ENCODE results near the gene TRPC3. TPM values are rescaled to one million over a fixed set of nuclear protein-coding genes. Genes with fewer than 3 reads are reported as not detected.

The TRPC3 gene
- total RNA-seq, 1 donor from 2014 or later = 0.07 TPM

- peaks cover 13% of the 10 kb centered on the region for H3K36me3 Mint-ChIP-seq (ENCODE audit: low read depth, unreplicated experiment)
- H3K9me3 ChIP-seq (ENCODE audit: insufficient read depth, low read depth, low read length) = no peaks in the 10 kb centered on the region
- H3K79me2 ChIP-seq (ENCODE audit: insufficient read depth, low read length) = peaks cover 6% of the 10 kb centered on the region
- no peaks in the 10 kb centered on the region for H3K4me1 Mint-ChIP-seq (ENCODE audit: low read depth, unreplicated experiment)
- peaks cover 2% of the 10 kb centered on the region for H3K4me1 ChIP-seq (ENCODE audit: insufficient read depth, low read length)
- no peak overlapping the region for H3K27ac ChIP-seq (ENCODE audit: low read depth, low read length)
- no peak for DNase-seq (ENCODE audit: low read depth)
- H3K27ac Mint-ChIP-seq (ENCODE audit: unreplicated experiment) = no peak overlapping the region
- H3K36me3 ChIP-seq (ENCODE audit: insufficient read depth, low read length) = peaks cover 24% of the 10 kb centered on the region
- no peak overlapping the region for H2AFZ ChIP-seq (ENCODE audit: low read depth, low read length)
- H3K4me2 ChIP-seq (ENCODE audit: low read length) = no peak overlapping the region
- TF ChIP-seq EZH2 (IDR thresholded peaks at IDR 0.05; ENCODE audit: insufficient read depth, low read length) = no peak
- TF ChIP-seq CTCF (IDR thresholded peaks at IDR 0.05; ENCODE audit: insufficient read depth, low read depth, low read length) = no peak
- H3K4me3 ChIP-seq (ENCODE audit: insufficient read depth, low read depth, low read length) = no peak overlapping the region
- no peaks in the 10 kb centered on the region for H3K27me3 Mint-ChIP-seq (ENCODE audit: low read depth, unreplicated experiment)
- H4K20me1 ChIP-seq (ENCODE audit: insufficient read depth, low read length) = no peaks in the 10 kb centered on the region
- no peaks in the 10 kb centered on the region for H3K27me3 ChIP-seq (ENCODE audit: insufficient read depth, low read length)
- FAIRE-seq = no peak
- H3K4me3 Mint-ChIP-seq (ENCODE audit: unreplicated experiment) = no peak overlapping the region
- H3K9me3 Mint-ChIP-seq (ENCODE audit: unreplicated experiment) = no peaks in the 10 kb centered on the region
- H3K9ac ChIP-seq (ENCODE audit: low read length) = no peak overlapping the region
Observed at GRCh38 chr4:121863799-121864198, 88.1 kb downstream of the TRPC3 start.

GRCh38 chr4:121861426-121861825, 90.4 kb downstream of the TRPC3 start:
- Histone ChIP-seq H3K4me3 (ENCODE audit: insufficient read depth, low read depth, low read length) (no peak overlapping the region), H4K20me1 (ENCODE audit: insufficient read depth, low read length) (no peaks in the 10 kb centered on the region), H2AFZ (ENCODE audit: low read depth, low read length) (no peak overlapping the region), H3K79me2 (ENCODE audit: insufficient read depth, low read length) (no peaks in the 10 kb centered on the region), H3K9me3 (ENCODE audit: insufficient read depth, low read depth, low read length) (no peaks in the 10 kb centered on the region), H3K36me3 (ENCODE audit: insufficient read depth, low read length) (peaks cover 23% of the 10 kb centered on the region), H3K9ac (ENCODE audit: low read length) (no peak overlapping the region), H3K4me1 (ENCODE audit: insufficient read depth, low read length) (no peaks in the 10 kb centered on the region), H3K4me2 (ENCODE audit: low read length) (no peak overlapping the region), H3K27me3 (ENCODE audit: insufficient read depth, low read length) (no peaks in the 10 kb centered on the region), H3K27ac (ENCODE audit: low read depth, low read length) (no peak overlapping the region)
- H3K9me3 Mint-ChIP-seq (ENCODE audit: unreplicated experiment) = no peaks in the 10 kb centered on the region
- no peaks in the 10 kb centered on the region for H3K27me3 Mint-ChIP-seq (ENCODE audit: low read depth, unreplicated experiment)
- no peak for DNase-seq (ENCODE audit: low read depth)
- TF ChIP-seq EZH2 (IDR thresholded peaks at IDR 0.05; ENCODE audit: insufficient read depth, low read length) (no peak), CTCF (IDR thresholded peaks at IDR 0.05; ENCODE audit: insufficient read depth, low read depth, low read length) (no peak)
- H3K4me3 Mint-ChIP-seq (ENCODE audit: unreplicated experiment) = no peak overlapping the region
- no peak overlapping the region for H3K27ac Mint-ChIP-seq (ENCODE audit: unreplicated experiment)
- peaks cover 11% of the 10 kb centered on the region for H3K36me3 Mint-ChIP-seq (ENCODE audit: low read depth, unreplicated experiment)
- no peak for FAIRE-seq
- no peaks in the 10 kb centered on the region for H3K4me1 Mint-ChIP-seq (ENCODE audit: low read depth, unreplicated experiment)

- H3K27me3 Mint-ChIP-seq (ENCODE audit: low read depth, unreplicated experiment) = no peaks in the 10 kb centered on the region
Observed at GRCh38 chr4:121860121-121860520, 91.7 kb downstream of the TRPC3 start.

More at GRCh38 chr4:121860121-121860520, 91.7 kb downstream of the TRPC3 start:
- FAIRE-seq (no peak), DNase-seq (ENCODE audit: low read depth) (no peak)
- Histone ChIP-seq H3K27ac (ENCODE audit: low read depth, low read length) (no peak overlapping the region), H2AFZ (ENCODE audit: low read depth, low read length) (no peak overlapping the region), H3K4me1 (ENCODE audit: insufficient read depth, low read length) (no peaks in the 10 kb centered on the region), H4K20me1 (ENCODE audit: insufficient read depth, low read length) (no peaks in the 10 kb centered on the region), H3K36me3 (ENCODE audit: insufficient read depth, low read length) (peaks cover 22% of the 10 kb centered on the region), H3K9me3 (ENCODE audit: insufficient read depth, low read depth, low read length) (no peaks in the 10 kb centered on the region), H3K4me2 (ENCODE audit: low read length) (no peak overlapping the region), H3K9ac (ENCODE audit: low read length) (no peak overlapping the region), H3K27me3 (ENCODE audit: insufficient read depth, low read length) (no peaks in the 10 kb centered on the region), H3K4me3 (ENCODE audit: insufficient read depth, low read depth, low read length) (no peak overlapping the region), H3K79me2 (ENCODE audit: insufficient read depth, low read length) (no peaks in the 10 kb centered on the region)
- Mint-ChIP-seq H3K27ac (ENCODE audit: unreplicated experiment) (no peak overlapping the region), H3K36me3 (ENCODE audit: low read depth, unreplicated experiment) (peaks cover 6% of the 10 kb centered on the region), H3K9me3 (ENCODE audit: unreplicated experiment) (no peaks in the 10 kb centered on the region), H3K4me3 (ENCODE audit: unreplicated experiment) (no peak overlapping the region), H3K4me1 (ENCODE audit: low read depth, unreplicated experiment) (no peaks in the 10 kb centered on the region)
- TF ChIP-seq EZH2 (IDR thresholded peaks at IDR 0.05; ENCODE audit: insufficient read depth, low read length) = no peak
